Activated effector memory CD4-positive, alpha-beta T cell treated with anti-CD3 and anti-CD28 coated beads, Interleukin-2, amount 50 U/mL, for 16 hours (primary cell): ENCODE measurements around the gene CDRT4.

Experiments used
- DNase-seq: peaks from one replicate; pipeline ENCODE4 v3.0.0-alpha.2; 2020

Gene CDRT4

DNA sequence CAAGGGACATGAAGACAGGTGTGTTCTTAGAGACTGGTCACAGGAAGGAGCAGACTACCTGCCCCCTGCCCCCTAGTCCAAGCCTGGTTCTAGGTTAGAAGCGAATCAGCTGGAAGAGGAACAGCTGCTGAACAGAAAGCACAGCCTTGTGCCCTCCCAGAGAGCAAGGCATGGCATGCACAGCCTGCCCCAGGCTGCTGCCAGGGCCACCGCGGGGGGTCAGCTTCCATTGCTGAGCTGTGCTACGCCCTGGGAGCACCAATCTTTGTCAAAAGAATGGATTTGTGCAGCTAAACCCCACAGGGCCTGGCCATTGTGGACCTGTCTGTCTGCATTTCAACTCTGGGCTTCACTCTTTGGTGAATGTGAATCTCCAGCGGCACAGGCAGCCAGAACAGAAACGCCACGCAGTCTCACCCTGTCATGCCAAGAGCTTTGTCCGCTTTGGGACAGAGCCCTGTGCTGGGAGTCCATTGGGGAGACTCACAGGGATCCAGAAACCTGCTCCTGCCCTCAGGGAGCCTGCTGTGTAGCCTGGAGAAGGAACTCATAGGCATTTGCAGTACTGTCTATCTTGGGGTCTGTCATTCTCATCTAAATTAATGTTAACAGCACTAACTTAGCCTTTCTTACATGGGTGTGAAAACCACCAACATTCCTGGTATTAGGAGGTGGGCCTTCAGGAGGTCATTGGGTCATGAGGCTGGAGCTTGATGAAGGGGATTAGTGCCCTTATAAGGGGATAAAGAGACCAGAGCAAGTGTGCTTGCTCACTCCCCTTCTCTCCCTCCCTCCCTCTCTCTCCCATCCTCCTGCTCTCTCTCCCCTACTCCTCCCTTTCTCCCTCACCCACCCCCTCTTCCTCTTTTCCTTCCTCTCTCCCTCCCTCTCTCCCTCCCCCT, 25.6 kb upstream of the CDRT4 start:
- no peak for DNase-seq

DNA sequence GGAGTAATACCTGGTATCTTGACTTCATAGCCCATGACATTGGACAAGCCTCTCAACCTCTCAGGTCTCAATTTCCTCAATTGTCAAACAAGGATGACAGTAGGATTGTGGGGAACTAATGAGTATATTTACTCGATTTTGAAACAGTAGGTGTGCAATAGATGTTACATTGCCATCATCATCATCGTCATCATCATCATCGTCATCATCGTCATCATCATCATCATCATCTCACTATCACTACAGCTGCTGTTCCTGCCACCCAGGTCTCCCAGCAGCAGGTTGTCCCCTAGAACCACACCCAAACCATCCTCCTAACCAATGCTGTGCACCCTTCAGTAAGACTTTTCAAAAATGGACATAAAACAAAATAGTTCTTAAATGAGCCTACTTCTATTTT, 24.8 kb upstream of the CDRT4 start:
- no peak for DNase-seq

DNA sequence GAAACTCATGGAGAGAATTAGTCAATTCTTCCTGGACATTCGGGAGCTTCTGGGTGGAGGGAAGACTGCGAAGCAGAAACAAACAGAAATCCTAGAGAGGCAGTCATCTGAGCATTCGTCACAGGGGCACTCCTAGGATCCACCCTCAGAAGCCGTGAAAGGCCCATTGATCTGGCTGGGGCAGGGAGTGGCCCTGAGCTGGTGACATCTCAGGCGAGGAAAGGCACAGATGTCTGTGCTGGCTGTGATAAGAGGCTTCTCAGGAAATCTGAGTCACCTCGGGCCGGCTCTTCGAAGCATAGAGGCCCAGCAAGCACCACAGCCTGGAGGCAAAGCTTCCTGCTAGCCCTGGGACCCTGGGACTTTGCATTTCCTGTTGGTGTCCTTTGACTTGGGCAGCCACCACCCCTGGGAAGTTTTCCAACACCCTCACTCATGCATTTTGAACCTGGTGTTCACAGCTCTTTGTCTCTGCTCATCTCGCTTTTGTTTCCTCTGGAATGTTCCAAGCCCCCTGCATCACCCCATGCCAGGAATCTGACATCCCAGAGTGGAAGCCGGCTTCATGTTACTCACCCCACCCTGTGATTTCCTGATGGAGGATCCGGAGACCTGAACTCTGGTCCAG, 23.3 kb upstream of the CDRT4 start:
- no peak for DNase-seq

DNA sequence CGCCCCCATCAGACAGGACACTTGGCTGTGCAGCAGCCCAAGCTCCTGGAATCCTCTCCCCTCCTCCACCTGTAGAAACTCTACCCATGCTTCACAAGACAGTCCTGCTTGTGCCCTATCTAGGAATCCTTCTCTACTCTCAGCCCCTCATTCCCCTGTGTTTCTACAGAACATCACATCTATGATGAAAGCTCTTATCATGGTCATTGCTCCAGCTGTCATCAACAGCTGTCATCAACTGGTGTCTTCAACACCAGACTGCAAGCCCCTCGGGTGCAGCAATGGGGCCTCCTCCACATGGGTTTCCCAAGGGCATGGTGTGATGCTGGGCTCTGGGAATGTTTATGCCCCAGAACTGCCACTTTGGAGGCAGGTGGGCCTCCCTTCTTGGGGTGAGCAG, 21.1 kb upstream of the CDRT4 start:
- DNase-seq: no peak

DNA sequence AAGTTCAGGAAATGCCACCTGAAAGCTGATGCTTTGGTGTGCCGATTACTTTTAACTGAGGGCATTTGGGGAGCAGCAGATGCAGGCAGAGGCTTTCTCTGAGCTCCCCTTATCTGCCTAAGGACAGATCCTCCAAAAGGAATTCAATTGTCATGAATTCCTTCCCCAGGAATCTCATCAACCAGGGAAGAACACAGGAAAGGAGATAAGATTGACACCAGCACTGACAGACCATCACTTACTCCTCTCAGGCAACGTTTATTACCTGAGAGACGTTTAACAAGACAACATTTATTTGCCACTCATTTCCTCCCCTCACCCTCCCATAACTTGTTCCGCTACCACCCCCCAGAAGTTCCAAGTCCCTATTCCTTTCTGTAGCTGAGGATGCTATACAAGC, 17.6 kb upstream of the CDRT4 start:
- DNase-seq: no peak

DNA sequence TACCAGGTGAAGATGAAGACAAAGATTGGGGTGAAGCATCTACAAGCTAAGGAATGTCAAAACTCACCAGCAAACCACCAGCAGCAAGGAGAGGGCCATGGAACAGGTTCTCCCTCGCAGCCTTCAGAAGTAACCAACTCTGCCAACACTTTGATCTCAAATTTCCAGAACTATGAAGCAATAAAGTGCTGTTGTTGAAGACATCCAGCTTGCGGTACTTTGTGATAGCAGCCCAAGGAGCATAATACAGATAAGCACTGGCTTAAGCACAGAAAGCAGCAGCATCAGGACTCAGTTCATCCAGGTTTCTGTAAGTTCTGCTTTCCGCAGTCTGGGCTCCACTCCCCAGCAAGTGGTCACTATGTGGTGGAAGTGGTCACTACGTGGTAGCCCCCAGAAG, 16.0 kb upstream of the CDRT4 start:
- no peak for DNase-seq

DNA sequence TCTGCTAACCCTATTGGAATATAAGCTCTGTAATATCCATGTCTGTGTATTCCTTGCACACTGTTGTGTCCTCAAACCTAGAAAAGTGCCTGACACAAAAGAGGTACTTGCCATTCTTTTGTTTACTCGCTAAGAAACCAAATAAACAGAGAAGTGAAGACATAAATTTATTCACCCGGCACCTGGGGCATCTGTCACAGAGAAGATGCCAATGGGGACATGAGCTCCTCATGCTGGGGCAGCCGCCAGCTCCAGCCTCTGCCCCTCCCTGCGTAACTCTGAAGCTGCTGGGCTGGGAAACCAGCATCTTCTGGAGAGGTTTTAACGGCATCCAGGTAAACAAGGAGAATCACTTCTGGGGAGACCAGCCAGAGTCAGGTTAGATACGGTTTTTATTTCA, 15.1 kb upstream of the CDRT4 start:
- DNase-seq: no peak

DNA sequence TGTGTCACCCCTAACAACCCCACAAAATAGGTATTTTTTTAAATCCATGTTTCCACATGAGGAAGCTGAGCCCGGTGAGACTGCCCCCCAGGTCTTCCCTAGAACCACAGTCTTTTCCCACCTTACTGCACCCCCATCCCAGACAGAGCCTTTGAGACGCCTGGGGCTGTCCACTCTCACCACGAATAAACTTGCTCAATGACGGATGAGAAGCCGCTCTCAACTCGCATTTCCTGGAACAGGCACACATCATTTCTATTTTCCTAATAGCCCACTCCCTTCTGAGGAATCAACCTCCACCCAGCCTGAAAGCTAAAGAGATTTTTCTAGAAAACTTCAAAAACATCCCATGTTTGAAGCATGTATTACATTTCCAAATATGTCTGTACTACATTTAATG, 14.1 kb upstream of the CDRT4 start:
- DNase-seq: no peak

DNA sequence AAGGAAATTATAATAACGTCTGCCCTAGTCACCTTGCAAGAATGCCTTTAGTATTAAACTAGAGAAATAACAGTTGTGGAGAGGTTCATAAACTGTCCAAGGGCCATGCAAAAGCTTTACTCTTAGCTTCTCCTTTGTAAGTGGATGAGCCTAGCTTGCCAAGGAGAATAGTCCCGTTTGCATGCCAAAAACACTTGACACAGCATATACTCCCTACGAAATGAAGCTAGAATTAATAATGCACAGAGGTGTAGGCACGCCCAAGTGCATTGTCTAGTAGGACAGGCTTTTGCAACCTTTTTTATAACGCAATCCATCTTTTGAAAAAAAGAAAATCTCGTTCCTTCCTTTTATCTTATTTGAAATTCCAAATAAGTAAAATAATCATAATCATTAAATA, 12.8 kb upstream of the CDRT4 start:
- no peak for DNase-seq

DNA sequence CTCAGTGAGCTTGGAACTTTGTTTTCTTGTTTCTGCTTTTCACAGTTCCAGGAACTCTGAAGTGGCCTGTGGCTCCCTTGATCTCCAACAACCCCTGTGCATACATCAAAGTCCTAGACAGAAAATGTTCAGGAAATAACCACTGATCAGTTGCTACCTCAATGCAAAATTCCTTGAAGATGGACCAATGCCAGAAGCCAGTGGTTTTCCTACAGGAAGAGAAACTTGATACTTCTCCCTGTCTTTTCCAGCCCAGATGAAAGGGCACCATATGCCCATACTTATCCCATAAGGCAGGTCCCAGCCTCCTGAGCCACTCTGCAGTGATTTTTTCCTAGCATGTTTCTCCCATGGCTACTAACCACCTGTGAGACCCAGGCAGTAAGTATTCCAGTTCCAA, 12.3 kb upstream of the CDRT4 start:
- no peak for DNase-seq

DNA sequence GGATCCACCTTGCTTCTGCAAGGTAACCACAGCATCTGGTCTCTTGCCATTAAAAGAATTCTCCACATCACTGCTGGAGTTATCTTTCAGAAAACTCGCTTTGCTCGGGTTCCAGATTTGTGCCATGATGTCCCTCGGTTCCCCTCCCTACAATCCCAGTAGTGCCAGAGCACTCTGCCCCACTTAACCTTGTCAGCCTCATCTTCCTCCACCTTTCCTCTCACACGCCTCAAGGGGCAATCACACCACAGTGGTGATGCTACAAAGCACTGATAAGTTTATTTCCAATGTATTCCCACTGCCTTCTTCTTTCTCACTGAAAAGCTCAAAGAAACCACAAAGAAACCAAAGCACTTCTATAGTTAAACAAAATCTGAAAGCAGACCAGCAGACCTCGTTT, 11.4 kb upstream of the CDRT4 start:
- DNase-seq: no peak

DNA sequence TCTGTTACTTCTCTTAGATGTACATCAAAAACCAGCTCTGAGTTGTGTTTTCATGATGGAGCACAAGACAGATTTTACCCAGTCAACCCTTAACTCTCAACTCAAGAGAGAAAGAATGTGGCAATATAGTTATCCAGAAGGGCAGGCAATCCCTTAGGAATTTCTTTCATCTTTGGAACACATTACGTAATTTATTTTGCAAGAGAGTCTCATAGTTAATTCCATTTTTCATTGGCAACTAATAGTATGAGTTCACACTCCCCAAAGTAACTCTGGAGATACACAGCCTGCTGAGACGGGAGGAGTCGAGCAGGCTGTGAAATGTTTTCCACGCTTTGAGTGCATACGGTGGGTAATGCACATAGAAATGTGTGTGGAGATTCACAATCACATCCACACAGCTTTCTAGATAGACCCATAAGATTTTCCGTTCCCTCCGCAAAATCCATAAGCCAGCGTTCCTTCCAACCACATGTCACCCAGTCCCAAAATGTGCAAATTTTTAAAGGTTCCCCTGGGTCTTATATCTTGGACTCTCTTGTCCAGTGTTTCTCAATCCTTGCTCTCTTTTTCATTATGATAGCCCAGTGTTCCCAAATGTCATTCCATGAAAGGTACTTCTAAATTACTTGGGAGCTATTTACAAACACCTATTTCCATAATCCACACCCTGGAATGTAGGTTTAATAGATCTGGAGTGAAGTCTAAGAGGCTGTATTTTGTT, 8.4 kb upstream of the CDRT4 start:
- no peak for DNase-seq

DNA sequence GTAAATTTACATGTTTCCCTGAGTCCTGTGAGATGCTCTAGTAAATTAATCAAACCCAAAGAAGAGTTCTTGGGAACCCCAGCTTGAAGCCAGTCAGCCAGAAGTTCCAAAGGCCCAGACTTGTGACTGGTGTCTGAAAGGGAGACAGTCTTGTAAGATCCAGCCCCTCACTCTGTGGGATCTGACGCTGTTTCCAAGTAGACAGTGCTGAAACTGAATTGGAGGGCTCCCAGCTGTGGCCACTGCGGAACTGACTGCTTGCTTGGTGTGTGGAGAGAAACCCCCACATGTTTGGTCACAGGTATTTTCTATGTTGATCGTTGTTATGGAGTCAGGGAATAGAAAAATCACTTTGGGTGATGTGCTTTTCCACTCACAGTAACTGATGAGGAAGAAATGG, 5.5 kb upstream of the CDRT4 start:
- DNase-seq: no peak

DNA sequence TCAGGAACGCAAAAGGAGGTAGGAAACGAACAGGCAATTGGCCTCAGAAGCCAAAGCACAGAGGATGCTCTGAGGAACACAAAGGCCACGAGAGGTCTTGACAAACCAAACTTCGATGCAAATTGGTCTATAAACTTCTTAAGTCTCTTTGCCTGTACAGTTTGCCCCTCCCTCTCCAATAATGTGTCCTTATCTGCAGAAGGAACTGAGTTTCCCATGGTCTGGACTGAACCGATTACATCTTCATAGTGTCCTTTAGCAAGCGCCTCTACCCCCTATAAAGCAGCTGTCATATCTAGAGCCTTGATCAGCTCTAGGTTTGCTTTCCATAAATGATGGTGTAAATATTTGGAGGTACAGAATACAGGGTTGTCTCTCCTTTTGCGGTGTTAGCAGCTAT, 3.1 kb upstream of the CDRT4 start:
- DNase-seq: no peak

DNA sequence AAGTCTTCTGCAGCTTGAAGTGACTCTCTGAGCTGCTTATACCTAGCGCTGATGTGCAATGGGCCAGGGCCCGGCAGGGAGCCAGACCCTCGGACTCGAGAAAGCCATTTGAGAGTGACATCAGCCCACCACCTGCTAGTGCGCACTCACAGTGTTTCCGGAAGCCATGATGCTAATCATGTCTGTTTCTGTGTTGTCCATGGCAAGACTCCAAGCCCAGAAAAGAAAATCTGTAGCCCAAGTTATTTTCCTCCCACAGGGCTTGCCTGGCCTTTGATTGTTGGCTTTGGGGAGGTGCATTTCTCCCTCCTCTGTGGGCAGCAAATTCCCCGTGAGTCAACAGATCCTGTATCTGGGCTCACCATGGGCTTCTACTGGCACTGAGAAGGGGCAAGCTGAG, 1.8 kb upstream of the CDRT4 start:
- no peak for DNase-seq

DNA sequence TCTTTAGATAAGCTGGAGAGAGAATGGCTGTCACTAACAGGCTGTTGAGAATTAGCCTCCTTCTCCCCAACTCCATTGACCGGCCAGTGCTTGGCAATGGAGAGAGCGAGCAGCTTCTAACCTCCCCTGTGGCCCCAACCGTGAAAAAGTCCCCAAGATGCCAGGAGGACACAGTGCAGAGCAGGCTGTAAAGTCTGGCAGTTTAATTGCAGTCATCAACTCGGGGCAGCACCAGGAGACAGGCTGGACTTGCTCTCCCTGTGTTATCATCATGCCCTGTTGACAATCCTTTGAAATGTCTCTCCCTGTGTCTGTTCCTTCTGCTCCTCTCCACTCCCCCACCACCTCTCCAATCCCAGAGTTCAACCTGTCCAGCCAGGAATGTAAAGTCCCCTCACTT, 705 bp upstream of the CDRT4 start:
- no peak for DNase-seq

DNA sequence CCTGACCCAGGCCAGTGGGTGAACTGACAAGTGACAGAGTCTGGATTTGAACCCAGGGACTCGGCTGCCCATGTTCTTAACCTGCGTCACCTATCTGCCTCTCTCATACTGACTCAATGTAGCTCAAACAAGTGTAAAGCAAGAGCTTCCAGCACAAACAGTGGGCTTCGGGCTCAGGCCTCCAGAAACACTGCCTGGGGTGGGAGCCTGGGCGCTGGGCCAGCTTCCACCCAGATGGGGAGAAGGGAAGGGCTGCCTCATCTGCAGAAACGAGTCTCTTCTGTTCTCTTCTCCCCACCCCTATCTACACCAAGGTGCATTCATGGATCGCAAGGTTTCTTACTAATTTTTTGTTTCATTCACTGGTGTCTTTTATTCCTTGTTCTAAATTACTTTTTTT, 1.3 kb downstream of the CDRT4 start:
- no peak for DNase-seq

DNA sequence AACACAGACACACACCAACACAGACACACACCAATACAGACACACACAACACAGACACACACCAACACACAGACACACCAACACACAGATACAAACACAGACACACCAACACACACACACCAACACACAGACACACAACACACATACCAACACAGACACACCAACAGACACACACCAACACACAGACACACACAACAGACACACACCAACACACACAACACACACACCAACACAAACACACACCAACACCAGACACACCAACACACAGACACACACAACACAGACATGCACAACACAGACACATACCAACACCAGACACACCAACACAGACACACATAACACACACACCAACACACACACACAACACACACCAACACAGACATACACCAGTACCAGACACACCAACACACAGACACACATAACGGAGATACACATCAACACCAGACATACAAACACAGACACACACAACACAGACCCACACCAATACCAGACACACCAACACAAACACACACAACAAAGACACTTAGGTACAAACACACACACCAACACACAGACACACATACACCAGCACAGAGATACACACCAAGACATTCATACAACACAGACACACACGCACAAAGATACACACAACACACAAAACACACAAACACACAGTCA, 2.2 kb downstream of the CDRT4 start:
- no peak for DNase-seq

DNA sequence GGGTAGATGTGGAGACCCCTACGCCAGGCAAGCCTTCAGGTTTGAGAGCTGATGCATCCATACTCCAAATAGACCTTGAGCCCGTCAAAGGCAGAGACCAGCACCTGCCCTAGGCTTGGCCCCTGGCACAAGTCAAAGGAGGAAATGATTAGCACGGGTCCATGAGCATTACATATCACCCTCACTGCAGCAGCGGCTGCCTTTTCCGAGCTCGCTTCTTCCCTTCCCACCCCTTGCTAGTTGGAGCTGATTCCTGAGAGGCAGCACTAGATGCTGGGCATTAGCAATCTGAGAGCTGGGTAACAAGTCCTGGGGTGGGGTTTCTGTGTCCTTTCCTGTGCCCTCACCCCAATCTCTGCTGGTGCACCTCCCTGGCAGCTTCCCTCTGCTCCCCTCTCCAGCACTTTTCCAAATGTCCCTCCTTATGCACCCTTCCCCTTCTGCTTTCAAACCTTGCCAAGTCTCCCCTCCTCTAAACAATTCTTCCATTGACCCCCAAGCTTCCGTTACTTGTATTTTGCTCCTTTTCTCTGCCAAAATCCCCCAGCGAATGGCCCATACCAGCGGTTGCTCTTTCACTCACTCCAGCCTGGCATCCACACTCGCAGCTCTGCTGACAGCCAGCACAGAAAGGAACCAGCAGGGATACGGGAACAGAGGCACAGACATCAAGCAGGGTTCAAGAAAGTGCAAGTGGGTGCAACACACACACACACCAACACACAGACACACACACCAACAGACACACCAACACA, 3.0 kb downstream of the CDRT4 start:
- DNase-seq: no peak

DNA sequence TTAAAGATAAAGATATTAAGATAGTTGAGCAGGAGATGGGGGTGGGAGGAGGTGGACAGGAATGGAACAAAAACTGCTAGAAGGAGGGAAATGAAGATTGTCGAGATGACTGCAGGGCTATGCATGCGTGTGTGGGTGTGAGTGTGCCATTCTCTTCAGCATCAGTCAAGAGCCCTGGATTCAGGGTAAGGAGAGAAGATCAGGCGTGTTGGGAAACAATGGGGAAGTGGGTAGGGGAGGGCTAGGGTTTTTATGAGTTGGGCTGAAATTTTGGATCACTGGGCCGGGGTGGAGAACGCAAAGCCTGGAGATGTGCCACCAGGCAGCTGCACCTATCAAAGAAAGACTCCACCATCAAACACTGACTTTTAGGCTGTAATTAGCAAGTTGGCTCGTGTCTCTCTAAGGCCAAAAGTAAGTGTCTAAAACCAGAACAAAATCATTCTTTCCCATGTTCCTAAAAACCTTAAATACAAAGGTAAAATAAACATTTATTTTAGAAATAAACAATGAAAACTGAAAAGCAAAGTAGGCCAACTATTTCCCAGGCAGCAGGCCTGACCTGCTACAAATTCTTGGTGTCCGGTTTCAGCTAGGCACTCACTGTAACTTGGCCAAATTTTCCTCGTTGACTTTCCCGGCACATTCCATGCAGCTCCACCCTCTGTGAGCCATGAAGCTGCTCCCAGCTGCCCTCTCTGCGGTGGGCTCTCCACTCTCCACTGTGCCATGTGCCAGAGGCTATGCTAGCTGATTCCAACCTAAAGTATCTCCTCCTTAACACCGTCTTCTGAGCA, 4.2 kb downstream of the CDRT4 start:
- no peak for DNase-seq

DNA sequence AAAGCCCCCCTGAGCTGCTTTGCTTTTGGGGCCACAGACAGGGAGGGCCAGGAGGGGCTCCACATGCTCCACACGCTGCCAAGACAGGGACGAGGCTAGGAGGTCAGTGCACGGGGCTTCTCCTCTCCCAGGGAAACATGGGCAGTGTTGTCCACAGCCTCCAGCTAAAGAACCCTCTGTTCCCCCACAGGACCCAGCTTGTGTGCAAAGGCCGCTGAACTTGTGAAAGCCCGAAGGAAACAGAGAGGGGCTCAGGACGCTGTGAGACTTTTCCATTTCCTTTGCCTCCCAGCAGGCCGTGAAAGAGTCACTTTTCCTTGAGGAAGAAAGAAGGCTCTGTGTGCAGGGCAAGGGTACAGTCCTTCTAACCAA, 9.7 kb downstream of the CDRT4 start:
- DNase-seq: no peak
